HUDEP-2 (cell line): ENCODE results near the gene RBM19.
A peak's percentile ranks its signal among the peaks of the same experiment; 100 is the strongest.

Experiments used
- DNase-seq, 76 experiments: peaks; one replicate each; lab custom pipeline; 2025; ENCODE audit not compliant: unreplicated experiment in 76 of 76; lab: John Stamatoyannopoulos, UW

The RBM19 gene

DNA sequence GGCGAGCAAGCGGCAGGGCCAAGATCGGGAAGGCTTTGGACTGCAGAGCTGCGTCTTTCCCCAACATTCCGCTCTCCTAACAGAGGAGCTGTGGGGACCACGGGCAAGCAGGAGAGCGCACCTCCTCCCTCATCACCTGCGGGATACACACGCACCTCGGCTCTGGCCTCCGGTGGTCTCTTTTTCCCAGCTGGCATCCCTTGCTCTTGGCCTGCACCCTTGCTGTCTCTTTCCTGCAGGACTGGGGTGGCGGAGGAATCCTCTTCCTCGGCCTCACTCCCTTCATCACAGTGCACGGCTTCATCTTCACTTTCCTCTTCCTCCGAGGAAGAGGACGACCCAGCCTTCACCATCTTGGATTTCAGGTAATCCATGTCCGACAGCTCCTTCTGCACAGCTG lies 8.5 kb downstream of the RBM19 start:
- DNase-seq = no peak

DNA sequence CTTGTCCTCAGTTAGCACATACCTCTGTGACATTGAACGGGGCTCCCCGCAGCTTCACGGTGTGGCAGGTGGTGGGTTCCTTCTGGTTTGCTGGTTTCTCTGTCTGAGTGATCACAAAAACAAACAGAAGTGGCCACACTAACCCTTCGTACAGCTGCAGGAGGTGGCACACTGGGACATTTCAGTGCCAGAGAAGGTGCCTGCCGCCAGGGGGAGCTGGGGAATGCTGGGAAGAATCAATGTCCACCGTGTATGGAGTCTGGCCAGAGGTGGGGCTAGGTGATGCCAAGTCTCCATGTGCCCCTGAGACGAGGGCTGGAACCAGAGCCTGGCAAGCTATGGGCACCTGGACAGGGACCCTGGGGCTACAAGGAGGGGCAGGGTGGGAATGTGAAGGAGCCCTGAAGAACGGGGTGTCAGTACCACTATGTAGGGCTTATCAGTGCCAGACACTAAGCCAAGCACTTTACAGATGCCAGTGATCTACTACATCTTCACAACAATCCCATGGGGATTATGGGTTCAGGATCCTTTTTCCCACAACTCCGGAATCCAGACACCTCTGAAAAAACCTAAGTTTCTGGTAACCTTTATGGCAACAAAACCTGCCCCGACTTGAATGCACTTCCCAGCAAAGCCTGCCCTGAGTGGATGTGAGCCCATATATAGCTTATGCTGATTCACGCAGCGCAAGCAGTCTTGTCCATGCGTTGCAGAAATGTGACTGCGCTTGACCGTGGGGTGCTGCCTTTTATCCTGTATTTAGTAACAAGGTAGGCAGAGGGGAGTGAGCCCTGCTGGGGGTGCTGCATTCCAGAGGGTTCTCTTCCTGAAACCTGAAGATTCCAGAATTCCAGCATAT lies 10.8 kb downstream of the RBM19 start:
- DNase-seq = peak in 44 of 76 experiments; percentile 1 to 58 (median 18)

DNA sequence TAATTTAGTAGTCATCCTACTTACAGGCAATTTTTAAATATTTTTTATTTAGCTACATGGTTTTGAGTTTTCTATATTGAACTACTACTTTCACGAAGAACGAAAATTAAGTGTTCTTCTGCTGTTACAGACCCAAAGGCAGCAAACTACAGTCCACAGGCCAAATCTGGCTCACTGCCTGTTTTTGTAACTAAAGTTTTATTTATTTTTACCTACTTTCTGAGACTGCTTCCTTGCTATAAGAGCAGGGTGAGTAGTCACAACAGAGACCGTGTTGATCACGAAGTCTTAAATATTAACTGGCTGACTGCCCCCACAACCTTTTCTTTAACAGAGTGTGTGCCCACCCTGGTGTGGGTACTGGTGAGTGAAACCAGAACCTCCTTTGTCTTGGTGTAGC lies 11.6 kb downstream of the RBM19 start:
- no peak for DNase-seq

DNA sequence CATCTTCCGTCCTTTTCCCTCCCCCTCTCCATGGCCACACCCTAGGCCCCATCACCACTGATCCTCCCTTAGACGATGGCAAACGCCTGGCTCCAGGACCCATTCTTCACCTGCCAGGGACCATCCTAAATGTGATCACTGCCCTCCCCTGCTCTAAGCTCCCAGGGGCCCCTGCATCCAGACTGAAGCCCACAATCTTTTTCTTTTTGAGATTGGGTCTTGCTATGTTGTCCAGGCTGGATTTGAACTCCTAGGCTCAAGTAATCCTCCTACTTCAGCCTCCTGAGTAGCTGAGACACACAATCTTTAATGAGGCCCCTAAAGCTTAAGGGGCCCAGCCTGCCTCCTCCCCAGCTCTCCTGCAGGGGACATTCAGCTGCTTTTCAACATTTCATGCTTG lies 15.3 kb downstream of the RBM19 start:
- DNase-seq = no peak

DNA sequence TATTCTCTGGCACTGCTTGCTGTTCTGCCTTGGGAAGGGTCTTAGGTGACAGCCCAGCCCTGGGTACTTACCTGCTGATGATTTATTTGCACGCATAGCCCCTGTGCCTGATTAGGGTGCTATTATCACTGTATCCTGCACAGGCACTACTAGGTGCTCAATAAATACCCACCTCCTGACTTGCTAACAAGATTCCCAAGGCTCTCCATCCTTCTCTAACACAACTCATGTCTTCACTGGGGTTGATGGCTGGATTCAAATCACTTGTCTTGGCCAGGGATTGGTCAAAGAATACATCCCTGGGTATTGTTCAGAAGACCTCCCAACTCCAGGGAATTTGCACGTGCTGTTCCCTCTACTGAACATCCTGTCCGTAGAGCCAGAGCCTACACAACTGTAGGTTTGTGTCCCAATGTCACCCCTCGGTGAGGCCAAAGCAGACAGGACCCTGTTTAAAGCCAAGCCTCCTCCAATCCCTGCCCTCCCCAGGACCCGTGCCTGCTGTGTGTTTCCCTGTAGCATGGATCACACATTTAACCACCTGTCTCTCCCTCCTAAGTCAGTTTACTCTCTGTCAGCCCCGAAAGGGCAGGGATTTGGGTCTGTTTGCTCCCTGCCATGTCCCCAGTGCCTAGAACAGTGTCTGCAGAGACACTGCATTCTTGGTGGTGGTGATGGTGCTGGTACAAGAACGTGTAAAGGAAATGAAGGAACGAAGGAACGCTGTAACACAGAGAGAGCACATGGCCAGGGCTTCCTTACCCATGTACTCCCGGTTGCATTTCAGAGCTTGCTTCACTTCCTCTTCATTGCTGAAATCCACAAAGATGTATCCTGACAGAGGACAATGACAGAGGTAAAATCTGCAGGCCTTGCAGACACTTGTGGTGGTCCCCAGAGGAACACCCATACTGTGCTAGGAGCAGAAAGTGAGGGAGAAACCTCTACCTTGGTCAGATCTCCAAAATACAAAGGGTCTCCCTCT lies 16.5 kb downstream of the RBM19 start:
- DNase-seq = no peak

DNA sequence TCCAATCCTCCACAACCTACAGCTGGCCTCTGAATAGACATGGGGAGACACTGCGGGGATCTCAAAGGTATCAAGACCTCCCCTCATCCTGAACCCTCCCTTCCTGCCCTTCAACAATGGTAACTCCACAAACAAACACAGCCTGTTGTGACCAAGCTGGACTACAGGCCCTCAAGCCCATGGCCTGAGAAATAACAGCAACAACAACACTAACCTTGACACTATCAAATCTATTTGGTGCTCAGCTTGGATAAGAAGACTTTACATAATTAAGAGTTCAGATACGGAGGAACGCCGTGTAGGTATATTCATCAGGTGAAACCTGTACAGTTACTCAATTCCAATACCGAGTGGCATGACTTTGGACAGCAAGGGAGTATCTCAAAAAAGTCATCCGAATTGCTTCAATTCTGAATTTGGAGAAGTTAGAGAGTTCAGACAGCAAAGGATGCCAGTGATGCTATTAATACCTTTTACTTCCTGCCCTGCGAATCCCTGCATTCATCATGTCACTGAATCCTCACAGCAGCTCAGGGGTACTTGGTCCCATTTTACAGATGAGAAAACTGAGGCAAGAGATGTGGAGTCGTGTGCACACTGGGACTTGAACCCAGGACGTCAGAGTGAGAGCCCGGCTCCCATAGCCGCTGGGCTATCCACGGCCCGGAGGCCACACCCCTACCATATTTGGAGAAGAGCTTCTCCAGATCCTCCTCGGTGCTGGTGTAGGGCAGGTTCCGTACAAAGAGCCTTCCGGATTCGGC lies 17.8 kb downstream of the RBM19 start:
- no peak for DNase-seq

DNA sequence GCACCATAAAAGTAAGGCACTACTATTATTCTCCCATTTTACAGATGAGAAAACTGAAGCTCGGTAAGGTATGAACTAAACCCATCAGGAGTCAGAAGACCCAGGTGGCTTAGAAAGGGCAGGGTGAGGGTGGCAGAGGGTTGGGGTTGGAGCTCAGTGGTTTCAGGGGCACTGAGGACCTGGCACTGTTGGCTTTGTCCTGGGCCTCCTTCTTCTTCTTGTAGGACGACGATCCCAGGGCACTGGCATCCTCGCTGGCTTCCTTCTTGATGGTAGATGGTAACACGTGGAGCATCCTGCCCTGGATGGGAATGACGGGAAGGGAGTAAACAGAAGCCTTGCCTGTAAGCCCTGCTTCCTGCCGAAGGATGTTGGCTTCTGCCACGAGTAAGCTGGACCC lies 19.9 kb downstream of the RBM19 start:
- DNase-seq = no peak

DNA sequence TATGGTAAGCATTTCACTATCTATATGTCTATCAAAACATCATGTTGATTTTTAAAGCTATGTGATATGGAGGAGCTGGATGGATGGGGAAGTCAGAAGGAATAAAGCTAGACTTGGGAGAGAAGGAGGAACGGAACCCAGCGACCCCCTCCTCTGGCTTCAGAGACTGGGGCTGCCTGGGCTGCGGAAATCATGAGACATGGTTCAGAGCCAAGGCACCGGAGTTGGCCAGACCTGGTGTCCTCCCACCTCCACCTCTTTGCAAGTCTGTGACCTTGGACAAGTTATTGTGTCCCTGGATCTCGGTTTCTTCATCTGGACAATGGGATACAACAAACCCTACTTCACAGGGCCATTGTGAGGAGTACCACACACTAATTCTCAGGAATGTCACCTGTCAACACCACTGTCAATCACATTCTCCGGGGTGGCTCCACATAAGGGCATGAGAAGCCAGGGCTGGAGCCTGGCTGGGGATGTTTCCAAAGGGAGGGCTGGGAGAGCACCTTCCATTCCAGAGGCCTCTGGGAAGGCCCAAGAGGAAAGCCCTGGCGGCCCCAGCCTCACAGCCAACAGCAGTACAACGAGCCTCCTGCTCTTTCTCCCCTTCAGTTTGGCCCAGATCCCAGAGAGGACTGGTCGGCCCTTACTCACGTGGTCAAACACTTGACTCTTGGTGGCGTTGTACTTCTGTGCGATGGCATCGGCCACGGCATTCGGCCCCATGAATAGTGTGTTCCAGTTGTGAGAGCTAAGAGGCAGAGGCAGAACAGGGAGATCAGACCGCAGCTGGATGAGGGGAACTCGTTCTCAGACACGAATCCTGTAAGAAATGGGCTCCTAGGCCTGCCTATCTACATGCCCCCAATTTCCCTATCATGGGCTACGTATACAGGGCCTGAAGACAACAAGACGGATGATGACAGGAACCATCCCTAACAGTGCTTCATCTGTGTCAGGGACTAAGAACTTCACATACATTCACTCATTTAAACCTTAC lies 20.7 kb downstream of the RBM19 start:
- DNase-seq = no peak

DNA sequence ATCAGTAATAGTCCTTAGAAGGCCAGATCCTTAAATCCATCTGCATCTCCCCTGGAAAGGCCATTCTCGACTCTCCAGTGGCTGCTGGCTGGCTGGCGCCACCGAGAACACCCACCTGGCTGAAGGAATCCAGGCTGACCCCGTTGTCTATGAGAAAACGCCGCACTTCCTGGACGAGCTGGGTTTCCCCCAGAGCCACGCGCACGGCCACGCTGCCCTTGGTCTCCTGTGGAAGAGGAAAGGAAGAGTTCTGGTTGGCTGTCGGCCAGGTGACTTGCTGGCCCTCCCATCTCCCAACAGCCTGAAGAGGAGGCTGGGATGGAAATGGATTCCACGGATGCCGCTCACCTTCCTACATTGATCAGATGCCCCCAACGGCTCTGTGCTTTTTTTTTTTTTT lies 23.9 kb downstream of the RBM19 start:
- no peak for DNase-seq

DNA sequence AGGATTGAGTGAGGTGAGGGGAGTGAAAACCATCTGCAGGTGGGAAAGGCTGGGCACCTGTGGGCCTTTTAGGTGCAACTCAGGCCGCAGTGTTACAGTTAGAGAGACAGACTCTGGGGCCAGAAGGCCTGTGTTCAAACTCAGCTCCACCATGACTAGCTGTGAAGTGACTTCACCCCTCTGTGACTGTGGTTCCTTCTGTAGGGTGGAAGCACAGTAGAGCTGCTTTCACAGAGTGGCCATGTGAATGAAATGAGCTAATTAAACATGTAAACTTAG lies 25.0 kb downstream of the RBM19 start:
- no peak for DNase-seq

DNA sequence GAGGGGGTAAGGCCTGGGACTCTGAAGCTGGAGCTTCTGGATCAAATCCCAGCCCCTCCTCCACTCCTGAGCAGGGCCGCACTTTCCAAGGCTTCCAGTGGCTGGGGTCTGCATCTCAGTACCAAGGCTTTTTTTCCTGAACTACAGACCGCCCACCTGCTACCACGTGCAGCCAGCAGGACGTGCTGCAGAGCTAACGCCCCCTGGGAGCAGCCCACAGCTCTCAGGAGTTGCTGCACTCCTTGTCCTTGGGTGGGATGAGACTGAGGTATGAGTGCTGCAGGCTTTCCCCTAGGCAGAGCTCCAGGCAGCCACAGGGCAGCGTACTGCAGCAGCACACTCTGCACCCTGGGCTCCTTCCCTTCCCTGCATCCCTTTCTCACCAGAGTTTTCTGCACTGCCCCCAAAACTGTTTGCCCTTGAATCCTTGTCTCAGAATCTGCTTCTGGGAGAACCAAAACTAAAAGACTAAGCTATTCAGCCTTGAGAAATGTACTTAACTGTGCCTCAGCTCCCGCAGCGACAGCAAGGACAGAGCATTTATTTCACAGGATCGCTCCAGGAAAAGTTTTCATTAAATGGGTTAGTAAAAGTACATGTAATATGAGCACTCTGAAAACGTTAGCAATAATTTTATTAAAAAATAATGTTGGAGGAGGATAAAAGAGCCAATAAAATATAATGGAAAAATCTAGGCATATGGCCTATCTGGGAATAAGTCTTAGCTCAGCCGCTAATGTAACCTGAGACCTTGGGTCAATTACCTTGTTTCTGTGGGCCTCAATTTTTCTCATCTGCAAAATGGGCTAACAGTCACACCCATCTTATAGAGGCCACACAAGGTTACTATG lies 25.5 kb downstream of the RBM19 start:
- DNase-seq = no peak

DNA sequence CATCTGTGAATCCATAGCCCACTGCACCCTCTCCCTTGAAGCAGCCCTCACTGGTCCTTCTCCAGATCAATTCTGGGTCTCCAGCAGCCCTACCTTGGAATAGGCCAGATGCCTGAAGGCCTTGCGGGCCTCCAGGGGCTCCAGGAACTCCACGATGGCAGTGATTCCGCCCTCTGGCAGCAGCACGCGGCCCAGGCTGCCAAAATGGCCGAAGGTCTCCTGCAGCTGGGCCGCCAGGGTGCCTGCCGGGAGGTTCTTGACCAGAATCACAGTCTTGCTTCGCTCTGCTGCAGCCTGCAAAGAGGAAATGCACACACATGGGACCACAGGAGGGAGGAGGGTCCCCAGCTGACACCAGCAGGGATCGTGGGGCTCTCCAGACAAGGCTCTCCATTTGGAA lies 26.3 kb downstream of the RBM19 start:
- DNase-seq = no peak

DNA sequence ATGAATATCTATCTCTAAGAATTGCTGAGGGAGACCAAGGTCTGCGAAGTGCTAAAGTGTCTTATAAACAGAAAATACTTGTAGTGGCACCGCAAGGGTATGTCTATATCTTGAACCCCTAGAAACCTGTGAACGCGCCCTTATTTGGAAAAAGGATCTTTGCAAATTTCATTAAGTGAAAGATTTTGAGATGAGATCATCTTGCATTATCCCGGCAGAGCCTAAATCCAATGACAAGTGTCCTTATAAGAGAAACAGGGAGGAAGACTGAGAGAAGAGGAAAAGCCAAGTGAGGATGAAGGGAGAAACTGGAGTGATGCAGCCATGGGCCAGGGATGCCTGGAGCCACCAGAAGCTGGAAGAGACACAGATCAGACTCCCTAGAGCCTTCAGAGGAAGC lies 27.7 kb downstream of the RBM19 start:
- DNase-seq = no peak

DNA sequence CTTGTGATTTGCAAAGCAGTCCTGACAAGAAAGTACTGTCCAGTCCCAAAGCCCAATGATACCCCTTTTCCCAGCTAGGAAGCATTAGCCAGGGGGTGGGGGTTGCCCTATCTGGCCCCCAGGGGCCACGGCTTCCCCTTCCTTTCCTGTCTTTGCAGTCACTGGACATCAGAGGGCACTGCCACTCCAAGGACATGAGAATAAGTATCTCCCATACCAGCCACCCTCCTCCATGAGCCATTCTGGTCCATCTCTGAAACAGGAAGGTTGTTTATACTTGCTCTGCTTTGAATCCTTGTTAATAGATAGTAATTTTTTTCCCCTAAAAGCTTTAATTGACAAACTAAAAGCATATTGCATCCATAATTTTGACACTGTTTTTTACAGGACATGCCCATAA lies 29.7 kb downstream of the RBM19 start:
- peak in 1 of 76 experiments; percentile 7 for DNase-seq

DNA sequence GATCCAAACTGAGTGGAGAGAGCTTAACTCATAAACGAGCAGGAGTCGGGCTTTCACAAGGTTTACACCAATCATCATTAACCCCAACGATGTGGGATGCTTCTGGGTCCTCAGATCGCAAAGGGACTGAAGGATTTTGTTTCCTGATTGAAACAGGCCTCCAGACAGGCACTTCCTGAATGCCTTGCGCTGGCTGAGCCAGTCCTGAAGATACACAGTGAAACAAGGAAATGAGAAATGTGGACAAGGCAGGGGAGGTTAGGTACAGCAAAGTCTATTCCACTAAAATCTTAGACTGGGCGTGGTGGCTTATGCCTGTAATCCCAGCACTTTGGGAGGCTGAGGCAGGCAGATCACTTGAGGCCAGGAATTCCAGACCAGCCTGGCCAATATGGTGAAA lies 30.7 kb downstream of the RBM19 start:
- no peak for DNase-seq

DNA sequence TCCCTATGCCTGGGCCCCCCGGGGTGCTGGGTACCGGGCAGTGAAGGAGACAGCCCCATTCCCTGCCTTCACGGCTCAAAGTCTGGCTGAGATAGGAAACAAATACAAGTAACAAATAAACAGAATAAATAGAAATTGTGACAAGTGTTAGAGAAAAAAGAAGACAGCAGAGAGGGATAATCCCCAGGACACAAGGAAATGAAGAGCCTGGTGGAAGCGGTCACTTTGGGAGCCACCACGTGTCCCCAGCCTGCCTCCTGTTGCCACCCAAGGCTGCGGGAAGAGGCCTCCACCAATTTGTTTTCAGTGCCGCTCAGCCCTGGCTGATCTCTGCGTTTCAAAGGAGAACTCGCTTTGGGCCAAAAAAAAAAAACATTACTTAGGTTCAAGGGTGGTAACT lies 31.2 kb downstream of the RBM19 start:
- no peak for DNase-seq

DNA sequence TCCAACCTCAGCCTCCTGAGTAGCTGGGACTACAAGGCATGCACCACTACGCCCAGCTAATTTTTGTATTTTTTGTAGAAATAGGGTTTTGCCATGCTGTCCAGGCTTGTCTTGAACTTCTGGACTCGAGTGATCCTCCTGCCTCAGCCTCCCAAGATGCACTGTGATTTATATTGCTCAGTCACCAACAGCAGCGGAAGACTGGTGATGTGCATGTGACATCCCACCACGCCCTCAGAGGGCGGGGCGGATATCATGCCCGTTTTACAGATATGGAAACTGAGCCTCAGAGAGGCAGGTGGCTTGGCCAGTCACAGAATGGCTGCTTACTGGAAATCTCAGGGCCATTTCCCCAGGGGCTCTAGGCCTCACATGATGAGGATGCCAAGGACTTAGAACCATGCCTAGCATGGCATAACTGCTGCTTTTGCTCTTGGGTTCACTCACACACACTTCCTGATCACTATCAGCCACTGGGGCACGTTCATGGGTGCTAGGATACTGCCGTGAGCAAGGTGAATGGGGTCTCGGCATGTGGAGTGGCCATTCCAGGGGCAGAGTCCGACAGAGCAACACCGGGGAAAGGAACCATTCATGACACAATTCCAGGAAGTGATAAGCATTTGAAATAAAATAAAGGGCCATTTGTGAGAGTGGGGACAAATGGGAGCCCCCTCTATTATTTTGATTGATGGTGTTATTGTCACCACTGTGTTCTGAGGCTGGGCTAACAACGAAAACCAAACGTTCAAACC lies 31.9 kb downstream of the RBM19 start:
- peak in 17 of 76 experiments; percentile 2 to 44 (median 11) for DNase-seq

DNA sequence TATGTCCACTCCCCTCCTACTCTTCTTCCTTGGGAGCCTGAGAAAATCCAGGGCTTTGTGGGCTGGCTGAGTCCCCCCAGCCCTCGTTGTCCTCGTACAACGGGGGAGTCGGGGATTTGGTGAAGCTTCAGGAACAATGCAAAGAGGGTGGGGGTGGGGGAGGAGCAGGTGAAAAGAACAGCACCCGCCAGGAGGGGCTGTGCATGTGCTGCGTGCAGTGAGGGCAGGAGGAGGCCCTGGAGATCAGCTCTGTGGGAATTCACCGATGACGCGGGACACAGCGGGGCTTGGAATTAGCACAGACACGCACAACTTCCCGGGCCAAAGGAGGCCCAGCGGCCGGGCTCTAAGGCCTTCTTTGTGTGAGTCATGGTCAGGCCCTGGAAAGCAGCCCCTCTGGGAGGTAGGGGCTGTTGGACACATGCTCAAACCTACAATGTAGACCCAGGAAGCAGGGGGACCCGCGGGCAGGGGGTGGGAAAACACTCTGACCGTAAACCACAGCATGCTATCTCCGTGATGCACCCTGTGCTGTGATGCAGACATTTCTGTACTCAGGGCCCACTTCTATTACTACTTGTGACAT lies 32.8 kb downstream of the RBM19 start:
- peak in 65 of 76 experiments; percentile 26 to 79 (median 60) for DNase-seq
